ENCODE measurements around the gene FOXP1. TPM values are rescaled to one million over a fixed set of nuclear protein-coding genes. Genes with fewer than 3 reads are reported as not detected.

The FOXP1 gene
- total RNA-seq, 2 experiments from 2014 or later: 203 to 205 TPM

DNA sequence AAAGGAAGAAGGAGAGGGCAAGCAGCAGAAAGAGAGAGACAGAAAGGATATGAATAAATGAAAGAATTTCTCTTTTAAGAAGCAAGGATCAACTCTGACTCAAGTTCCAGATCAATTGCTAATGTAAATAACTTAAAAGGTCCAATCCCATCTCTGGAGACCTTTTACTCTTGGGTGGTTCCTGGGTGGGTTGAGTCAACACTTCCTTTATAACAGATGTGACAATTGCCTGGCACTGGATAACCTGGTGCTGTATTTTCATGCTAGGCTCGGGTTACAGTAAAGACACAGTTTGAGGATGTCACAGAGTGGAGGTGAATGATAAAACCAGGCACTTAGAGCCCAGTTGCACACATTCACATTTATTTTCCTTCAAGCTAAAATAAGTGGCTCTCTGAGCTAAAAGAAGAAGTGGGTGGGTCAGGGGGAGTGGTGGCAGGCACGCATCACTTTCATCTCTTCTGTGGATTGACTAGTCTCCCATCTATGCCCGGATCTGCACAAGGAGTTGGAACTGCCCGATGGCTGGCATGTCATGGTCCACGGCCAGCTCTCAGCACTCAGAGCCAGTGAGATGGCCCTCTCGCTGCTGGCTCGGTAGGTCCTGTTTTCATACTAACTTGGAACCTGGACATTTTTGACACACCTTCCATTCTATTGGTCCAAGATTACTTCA lies 465.8 kb downstream of the FOXP1 start:
- peaks cover 80% of the 10 kb centered on the region for H3K36me3 Mint-ChIP-seq
- H3K27me3 Mint-ChIP-seq: no peaks in the 10 kb centered on the region
- peaks cover 87% of the 10 kb centered on the region for H3K4me1 Mint-ChIP-seq
- H3K9me3 Mint-ChIP-seq: peaks cover 2% of the 10 kb centered on the region
- H3K4me3 Mint-ChIP-seq: no peak overlapping the region
- DNase-seq: no peak
- H3K27ac Mint-ChIP-seq: peak overlapping the region; percentile 62

DNA sequence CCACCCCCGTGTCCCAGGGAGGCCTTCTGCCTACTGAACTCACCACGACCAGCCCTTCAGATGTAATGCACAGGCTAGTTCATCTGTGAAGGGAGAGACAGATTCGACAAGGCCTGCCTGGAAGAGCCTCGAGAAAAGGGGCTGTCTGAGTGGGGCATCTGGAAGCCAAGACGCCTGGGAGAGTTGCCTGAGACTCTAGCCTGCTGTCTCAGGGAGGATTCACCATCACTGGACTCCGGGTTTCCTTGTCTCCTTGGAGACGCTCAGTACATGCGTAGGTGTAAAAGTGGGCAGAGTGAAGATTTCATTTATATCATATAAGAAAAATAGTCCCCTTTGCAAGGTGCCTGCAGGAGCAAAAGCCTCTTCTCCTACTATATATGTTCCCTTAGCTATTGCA lies 468.9 kb downstream of the FOXP1 start:
- Mint-ChIP-seq H3K9me3 (peaks cover 2% of the 10 kb centered on the region), H3K4me1 (peaks cover 86% of the 10 kb centered on the region), H3K27me3 (no peaks in the 10 kb centered on the region), H3K4me3 (no peak overlapping the region), H3K36me3 (peaks cover 84% of the 10 kb centered on the region), H3K27ac (peak overlapping the region; percentile 58)
- DNase-seq: no peak

DNA sequence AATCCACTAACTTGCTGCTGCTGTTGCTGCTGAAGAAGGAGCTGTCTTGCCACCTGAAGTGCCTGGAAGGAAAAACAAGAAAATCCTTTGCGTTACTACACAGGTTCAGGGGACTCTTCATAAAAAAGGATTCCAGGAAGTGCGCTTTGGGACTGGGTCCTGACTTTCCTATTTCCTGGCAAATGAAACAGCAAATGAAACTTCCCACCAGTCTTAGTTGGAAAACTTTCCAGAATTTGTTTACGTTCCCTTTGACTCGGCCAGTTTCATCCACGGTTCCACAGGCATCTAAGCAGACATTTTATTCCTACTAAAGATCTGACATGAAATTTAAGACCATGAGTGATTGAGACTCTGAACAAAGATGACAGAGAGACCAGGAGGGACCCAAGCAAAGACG lies 471.0 kb downstream of the FOXP1 start:
- peaks cover 85% of the 10 kb centered on the region for H3K36me3 Mint-ChIP-seq
- H3K4me1 Mint-ChIP-seq: peaks cover 89% of the 10 kb centered on the region
- DNase-seq: no peak
- peak overlapping the region; percentile 85 for H3K27ac Mint-ChIP-seq
- peaks cover 2% of the 10 kb centered on the region for H3K9me3 Mint-ChIP-seq
- no peak overlapping the region for H3K4me3 Mint-ChIP-seq
- no peaks in the 10 kb centered on the region for H3K27me3 Mint-ChIP-seq

DNA sequence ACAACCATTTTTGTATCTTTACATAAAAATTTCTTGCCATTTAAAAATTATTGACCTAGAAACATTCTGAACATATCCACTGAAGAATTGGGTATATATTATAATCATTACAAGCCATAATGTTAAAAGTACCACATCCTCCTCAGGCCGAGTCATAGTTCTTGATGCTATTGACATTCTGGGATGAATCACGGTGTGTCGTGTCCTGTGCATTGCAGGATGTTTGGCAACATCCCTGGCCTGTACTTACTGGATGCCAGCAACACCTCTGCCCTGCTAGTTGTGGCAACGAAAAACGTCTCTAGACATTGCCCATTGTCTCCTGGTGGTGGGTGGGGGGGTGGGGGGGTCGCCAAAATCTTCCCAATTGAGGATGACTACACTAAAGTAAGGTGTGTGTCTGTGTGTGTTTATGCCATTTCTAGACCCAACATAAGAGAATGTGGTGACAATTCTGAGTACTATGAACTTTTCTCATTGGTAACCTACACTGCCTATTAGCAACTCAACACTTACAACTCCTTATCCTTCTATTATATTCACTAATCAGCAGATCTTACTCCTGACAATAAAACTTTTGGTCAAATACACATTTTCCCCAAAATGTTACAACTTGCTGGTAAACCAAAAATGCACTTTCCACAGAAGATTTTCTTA lies 471.6 kb downstream of the FOXP1 start:
- Mint-ChIP-seq H3K36me3 (peaks cover 83% of the 10 kb centered on the region), H3K9me3 (peaks cover 2% of the 10 kb centered on the region), H3K4me1 (peaks cover 88% of the 10 kb centered on the region), H3K4me3 (no peak overlapping the region), H3K27me3 (no peaks in the 10 kb centered on the region), H3K27ac (peak overlapping the region; percentile 91)
- DNase-seq: no peak

DNA sequence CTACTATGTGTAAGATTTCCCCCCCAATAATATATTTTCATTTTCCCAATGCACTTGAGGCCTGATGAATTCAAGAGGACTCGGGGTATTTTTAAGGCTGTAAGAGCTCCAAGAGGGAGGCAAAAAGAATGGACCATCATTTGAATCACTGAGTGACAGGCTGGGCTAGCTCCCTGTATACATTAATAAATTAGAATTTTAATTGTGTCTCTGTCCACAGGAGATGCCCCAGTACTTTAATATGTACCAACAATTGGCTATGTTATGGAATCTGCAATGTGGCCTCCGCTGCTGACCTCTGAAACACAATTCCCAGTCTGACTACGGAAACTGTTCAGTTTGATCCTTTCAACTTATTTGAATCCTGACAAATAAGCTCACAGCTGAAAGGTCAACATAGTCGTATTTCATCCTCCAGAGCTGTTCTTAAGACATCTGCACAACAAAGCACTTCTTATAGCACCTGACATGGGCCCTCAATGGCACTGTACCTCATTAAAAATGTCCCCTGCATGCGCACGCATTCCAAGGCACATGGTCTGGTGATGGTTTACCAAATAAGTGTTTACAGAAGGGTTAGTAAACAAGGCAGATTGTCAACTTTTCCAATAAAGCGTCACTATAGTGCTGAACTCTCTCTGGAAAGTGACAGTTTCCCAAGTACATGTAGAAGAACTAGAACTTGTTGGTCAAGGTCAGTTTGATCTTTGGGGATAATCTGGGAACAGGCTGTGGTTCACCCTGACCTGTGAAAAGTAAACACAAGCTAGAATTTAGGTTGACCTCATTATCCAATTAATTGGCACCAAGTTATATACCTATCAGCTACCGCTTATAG lies 472.9 kb downstream of the FOXP1 start:
- H3K27me3 Mint-ChIP-seq: no peaks in the 10 kb centered on the region
- peaks cover 84% of the 10 kb centered on the region for H3K4me1 Mint-ChIP-seq
- DNase-seq: no peak
- H3K36me3 Mint-ChIP-seq: peaks cover 81% of the 10 kb centered on the region
- H3K4me3 Mint-ChIP-seq: no peak overlapping the region
- peak overlapping the region; percentile 91 for H3K27ac Mint-ChIP-seq
- peaks cover 2% of the 10 kb centered on the region for H3K9me3 Mint-ChIP-seq

DNA sequence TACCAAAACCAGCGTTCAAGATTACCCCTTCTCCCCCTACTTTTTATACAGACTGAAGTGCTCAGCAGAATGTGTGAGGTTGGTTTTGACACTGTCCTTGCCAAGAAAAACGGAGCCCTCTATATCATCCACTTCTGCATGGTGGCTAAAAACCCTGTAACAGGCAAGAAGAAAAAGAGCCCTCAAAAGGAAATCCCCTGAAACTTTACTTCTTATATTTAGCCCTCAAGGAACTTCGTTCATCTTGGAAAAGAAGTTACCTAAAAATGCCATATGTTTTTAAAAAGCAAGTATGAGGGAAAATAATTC lies 473.6 kb downstream of the FOXP1 start:
- DNase-seq: no peak
- peaks cover 88% of the 10 kb centered on the region for H3K4me1 Mint-ChIP-seq
- peak overlapping the region; percentile 91 for H3K27ac Mint-ChIP-seq
- H3K36me3 Mint-ChIP-seq: peaks cover 87% of the 10 kb centered on the region
- H3K9me3 Mint-ChIP-seq: peaks cover 3% of the 10 kb centered on the region
- peak overlapping the region; percentile 36 for H3K4me3 Mint-ChIP-seq
- H3K27me3 Mint-ChIP-seq: no peaks in the 10 kb centered on the region

DNA sequence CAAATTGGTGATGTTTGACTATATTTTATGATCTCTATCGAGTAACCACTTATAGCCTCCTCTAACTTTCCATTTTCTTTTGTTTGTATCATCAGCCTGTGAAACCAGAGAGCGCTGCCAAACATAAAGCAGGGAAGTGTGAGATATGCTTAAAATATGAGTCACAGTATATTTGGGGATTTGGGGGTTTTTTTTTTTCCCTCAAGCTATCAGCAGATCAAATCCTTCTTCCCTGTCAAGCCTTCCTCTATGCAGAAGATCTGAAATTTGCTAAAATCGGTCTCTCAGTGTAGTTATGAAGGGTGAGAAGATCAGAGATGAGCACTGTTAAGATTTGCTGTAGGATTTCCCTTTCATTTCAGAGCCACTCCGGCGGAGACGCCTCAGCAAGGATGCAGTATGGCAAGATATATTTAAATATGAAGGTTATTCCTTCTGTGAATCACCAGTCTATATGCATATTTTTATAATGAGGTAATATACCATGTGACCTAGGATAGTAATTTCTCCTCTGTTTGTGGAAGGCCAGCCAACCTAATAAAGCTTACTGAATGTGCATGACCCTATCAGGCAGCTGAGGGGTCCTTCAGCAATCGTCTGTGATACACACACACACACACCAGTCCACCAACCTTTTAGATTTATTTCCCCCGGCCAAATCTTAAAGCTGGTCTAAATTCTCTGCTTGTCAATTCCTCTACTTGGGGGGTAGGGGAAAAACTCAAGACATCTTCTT lies 474.1 kb downstream of the FOXP1 start:
- peaks cover 3% of the 10 kb centered on the region for H3K9me3 Mint-ChIP-seq
- DNase-seq: no peak
- H3K4me3 Mint-ChIP-seq: peak overlapping the region; percentile 36
- H3K27ac Mint-ChIP-seq: peak overlapping the region; percentile 91
- H3K36me3 Mint-ChIP-seq: peaks cover 84% of the 10 kb centered on the region
- H3K27me3 Mint-ChIP-seq: no peaks in the 10 kb centered on the region
- H3K4me1 Mint-ChIP-seq: peaks cover 86% of the 10 kb centered on the region

DNA sequence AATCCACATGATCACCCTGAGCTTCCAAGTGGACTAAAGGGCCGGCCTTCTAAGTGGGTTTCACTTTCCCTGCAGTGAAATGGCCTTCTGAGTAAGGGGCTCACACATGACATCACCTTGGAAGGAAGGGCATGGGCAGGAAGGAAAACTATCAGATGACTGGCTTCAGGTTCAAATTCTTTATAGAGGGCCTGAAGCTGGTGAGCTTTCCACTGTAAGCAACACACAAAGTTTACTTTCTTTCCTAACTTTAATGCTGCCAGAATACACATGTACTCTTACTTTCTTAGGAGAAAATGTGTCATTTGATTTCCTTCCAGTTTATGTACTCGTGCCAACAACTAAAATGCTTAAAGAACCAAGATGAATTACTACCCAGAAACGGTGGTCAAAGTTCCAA lies 475.6 kb downstream of the FOXP1 start:
- Mint-ChIP-seq H3K9me3 (peaks cover 2% of the 10 kb centered on the region), H3K27me3 (no peaks in the 10 kb centered on the region), H3K4me3 (no peak overlapping the region), H3K27ac (peak overlapping the region; percentile 91), H3K36me3 (peaks cover 86% of the 10 kb centered on the region), H3K4me1 (peaks cover 91% of the 10 kb centered on the region)
- no peak for DNase-seq

DNA sequence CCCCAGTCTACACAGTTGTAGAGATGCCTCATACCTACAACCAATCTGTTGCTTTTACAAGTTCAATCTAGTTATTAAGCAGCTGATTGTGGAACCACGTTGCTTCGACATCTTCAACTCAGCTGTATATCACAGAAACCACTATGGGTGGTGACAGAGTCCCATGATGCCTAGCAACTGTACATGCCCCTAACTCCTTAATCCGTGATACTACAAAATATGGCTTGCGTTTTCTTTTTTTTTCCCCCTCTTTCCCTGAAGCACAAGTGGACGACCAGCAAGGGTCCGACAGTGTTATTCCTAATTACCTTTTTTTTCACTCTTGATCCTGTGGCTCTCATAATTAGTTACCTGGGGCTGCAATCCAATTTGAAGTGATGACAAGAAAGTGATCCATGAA lies 478.6 kb downstream of the FOXP1 start:
- Mint-ChIP-seq H3K4me1 (peaks cover 91% of the 10 kb centered on the region), H3K4me3 (peak overlapping the region; percentile 22), H3K36me3 (peaks cover 84% of the 10 kb centered on the region), H3K27ac (peak overlapping the region; percentile 91), H3K9me3 (peaks cover 2% of the 10 kb centered on the region), H3K27me3 (no peaks in the 10 kb centered on the region)
- no peak for DNase-seq

DNA sequence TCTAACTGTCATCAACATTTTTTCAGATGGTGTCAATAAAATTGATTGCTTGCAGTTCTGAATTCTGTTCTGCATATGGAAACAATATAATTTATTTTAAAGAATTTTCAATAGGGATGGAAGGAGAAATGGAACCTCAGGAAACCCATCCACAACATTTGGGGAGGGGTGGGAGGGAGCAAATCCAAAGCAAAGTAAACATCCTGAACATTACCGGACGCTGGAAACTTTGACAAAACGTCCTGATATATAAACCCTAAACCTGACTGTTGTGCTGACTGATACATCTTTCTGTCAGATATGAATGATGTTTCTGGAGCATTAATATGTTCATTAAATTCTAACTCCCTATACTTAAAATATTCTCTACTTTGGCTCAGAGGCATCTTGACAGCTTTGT lies 479.0 kb downstream of the FOXP1 start:
- no peak overlapping the region for H3K4me3 Mint-ChIP-seq
- peaks cover 91% of the 10 kb centered on the region for H3K4me1 Mint-ChIP-seq
- no peak for DNase-seq
- peak overlapping the region; percentile 91 for H3K27ac Mint-ChIP-seq
- H3K36me3 Mint-ChIP-seq: peaks cover 84% of the 10 kb centered on the region
- H3K9me3 Mint-ChIP-seq: peaks cover 2% of the 10 kb centered on the region
- H3K27me3 Mint-ChIP-seq: no peaks in the 10 kb centered on the region

DNA sequence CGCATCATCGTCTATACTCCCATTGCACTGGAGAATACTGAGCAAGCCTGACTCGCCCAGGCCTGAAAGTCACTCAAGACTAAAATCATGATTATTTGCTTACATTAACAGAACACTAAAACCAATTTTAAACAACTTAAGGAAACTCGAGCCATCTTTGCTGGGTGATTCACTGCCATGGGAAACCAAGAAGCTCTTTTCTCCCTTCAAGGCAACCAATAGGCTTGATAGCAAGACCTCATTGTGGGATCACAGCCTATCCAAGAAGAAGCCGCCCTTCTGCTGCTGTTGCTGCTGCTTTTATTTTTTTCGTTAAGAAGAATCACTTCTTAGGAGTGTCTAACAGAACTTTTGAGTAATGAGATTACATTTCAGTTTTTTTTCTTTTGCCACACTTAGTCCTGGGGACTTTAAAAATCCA lies 479.4 kb downstream of the FOXP1 start:
- Mint-ChIP-seq H3K27me3 (no peaks in the 10 kb centered on the region), H3K4me1 (peaks cover 86% of the 10 kb centered on the region), H3K27ac (peak overlapping the region; percentile 80), H3K36me3 (peaks cover 84% of the 10 kb centered on the region), H3K4me3 (no peak overlapping the region), H3K9me3 (peaks cover 2% of the 10 kb centered on the region)
- no peak for DNase-seq

DNA sequence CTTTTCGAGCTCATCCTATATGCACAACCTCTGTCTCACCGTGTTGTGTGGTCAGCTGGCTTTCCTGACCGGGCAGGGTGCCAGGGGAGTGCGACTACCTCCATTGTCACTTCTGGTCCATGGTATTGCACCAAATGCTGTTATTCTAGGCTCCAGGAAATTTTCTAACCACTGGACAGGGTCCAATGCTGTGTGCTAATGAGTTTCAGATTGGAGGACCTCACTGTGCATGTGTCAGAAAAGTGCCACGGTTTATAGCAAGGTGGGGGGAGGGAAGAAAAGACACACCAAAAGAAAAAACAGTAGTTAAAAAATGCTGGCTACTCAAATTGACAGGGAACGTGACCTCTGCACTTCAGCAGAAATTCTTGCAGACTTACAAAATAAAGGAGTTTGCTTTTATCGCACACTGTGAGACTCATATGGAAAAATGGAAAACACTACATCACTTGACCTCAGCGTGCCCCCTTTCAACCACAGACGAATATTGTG lies 480.1 kb downstream of the FOXP1 start:
- peaks cover 85% of the 10 kb centered on the region for H3K4me1 Mint-ChIP-seq
- peaks cover 2% of the 10 kb centered on the region for H3K9me3 Mint-ChIP-seq
- DNase-seq: no peak
- H3K27me3 Mint-ChIP-seq: no peaks in the 10 kb centered on the region
- H3K36me3 Mint-ChIP-seq: peaks cover 80% of the 10 kb centered on the region
- H3K4me3 Mint-ChIP-seq: peak overlapping the region; percentile 1
- H3K27ac Mint-ChIP-seq: peak overlapping the region; percentile 80

DNA sequence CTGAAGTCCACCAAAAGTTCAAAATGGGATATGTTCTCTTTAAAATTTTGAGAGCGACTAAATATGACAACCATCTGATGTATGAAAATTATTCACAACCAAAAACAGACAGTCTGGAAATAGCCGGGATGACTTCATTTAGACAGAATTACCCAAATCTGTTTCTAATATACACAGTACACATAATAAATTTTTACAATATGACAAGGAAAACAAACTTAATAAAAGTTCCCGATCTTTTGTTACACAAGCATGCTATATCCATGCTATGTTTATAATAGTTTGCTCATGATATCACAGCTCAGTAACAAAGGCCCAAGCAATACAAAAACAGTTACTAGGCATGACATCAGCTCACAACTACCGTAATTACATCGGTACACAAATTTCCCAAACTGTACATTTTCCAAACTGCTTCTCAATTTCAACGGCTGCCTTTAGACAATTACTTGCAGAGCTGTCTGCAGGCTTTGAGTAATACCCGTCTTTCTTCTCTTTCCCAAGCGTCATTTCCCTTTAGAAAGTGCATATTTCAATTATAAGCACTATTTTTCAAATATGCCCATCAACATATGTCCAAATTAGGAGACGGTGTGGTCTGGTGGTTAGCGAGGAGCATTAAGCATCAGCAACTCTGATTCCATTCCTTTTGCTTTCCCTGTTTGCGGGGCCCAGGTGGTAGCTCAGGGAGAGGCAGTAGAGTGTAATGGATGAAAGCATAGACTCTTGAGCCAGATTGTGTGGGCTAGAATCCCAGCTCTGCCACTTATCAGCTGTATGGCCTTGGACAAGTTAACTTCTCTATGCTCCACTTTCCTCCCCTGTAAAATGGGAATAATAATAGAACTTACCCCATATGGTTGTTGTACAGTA lies 481.2 kb downstream of the FOXP1 start:
- peaks cover 85% of the 10 kb centered on the region for H3K4me1 Mint-ChIP-seq
- DNase-seq: no peak
- H3K9me3 Mint-ChIP-seq: peaks cover 2% of the 10 kb centered on the region
- no peaks in the 10 kb centered on the region for H3K27me3 Mint-ChIP-seq
- peaks cover 80% of the 10 kb centered on the region for H3K36me3 Mint-ChIP-seq
- H3K27ac Mint-ChIP-seq: peak overlapping the region; percentile 86
- peak overlapping the region; percentile 11 for H3K4me3 Mint-ChIP-seq

DNA sequence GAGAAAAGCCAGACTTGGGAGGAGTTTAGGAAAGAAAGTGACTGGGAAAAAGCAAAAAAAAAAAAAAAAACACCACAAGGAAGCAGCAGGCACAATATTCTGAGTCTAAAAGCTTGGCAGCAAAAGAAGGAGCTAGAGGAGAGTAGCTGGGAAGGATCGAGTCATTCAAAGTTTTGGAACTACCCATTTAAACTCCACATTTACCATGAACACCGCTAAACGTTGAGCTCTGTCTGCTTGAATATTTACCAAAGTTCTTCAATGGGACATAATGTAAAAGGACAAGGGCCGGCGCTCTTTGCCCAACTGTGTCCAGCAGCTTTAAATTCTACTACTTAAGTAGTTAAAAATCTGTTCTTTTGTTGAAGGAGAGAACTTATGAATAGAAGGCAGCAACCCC lies 481.9 kb downstream of the FOXP1 start:
- Mint-ChIP-seq H3K4me1 (peaks cover 87% of the 10 kb centered on the region), H3K27me3 (no peaks in the 10 kb centered on the region), H3K36me3 (peaks cover 82% of the 10 kb centered on the region), H3K27ac (peak overlapping the region; percentile 86), H3K4me3 (peak overlapping the region; percentile 40), H3K9me3 (peaks cover 3% of the 10 kb centered on the region)
- no peak for DNase-seq

Data from activated naive CD8-positive, alpha-beta T cell treated with anti-CD3 and anti-CD28 coated beads for 36 hours (primary cell).